ENCODE results near the gene RDX. TPM values are rescaled to one million over a fixed set of nuclear protein-coding genes. Genes with fewer than 3 reads are reported as not detected.

The RDX gene
- total and polyA plus RNA-seq, 9 of the 15 experiments (the other 6 are each of a cell fraction or from before 2014, with no cell fraction given) = 35.6 to 62.1 (median 54.3) TPM

- Histone ChIP-seq H3K79me2 (ENCODE audit: control insufficient read depth, insufficient read depth, low read length) (no peaks in the 10 kb centered on the region), H2AFZ (ENCODE audit: low read depth, low read length) (no peak overlapping the region), H3K4me3 (no peak overlapping the region), H3K27me3 (ENCODE audit: control insufficient read depth in 2 of 2, insufficient read depth in 2 of 2, low read length in 2 of 2) (no peaks in the 10 kb centered on the region), H3K36me3 (ENCODE audit: control insufficient read depth, insufficient read depth, low read length) (peaks cover 9% of the 10 kb centered on the region; the same call in 2 of the 3 replicates), H3K4me2 (ENCODE audit: insufficient read depth, low read length) (no peak overlapping the region), H3K27ac (ENCODE audit: extremely low read depth, low read depth, low read length) (no peak overlapping the region), H3K9ac (ENCODE audit: insufficient read depth in 1 of 2, low read depth in 2 of 2, low read length in 2 of 2) (no peak overlapping the region), H3K9me3 (replicated peaks; ENCODE audit: control insufficient read depth, insufficient read depth, low read depth, low read length) (no peaks in the 10 kb centered on the region), H3K9me1 (ENCODE audit: control insufficient read depth, insufficient read depth, low read length) (no peaks in the 10 kb centered on the region), H3K4me1 (replicated peaks in 1 of 2; ENCODE audit: control insufficient read depth in 2 of 2, insufficient read depth in 2 of 2, low read length in 2 of 2) (peaks cover 0 to 7% of the 10 kb centered on the region in 2 experiments; a peak in 1 of 5 replicates), H4K20me1 (replicated peaks; ENCODE audit: control insufficient read depth, insufficient read depth, low read length) (no peaks in the 10 kb centered on the region)
- DNase-seq (ENCODE audit: extremely low read depth in 1 of 4, low spot score in 3 of 4) (no peak), ATAC-seq (no peak; the same call in 2 of the 3 replicates), FAIRE-seq (no peak)
- no TSS peak for BruUV-seq (replicated peaks)
- WGBS (ENCODE audit: insufficient coverage, low coverage, missing lambda C conversion rate) = 58% methylated on average over 3 of the region's 3 CpGs
- in situ Hi-C loops (cut with MboI) (no loop called here), intact Hi-C loops (cut with micrococcal nuclease) (no loop called here)
- ChIA-PET CTCF (ENCODE audit: low intra/inter-chr PET ratio) (no interaction called here), POLR2A (interaction anchor here (0.6 to 1.2 kb wide), 2 partner anchors 23 to 165 kb away, joined by 3 read pairs; no protein-coding TSS in a partner anchor)
- TF ChIP-seq ARID4B (CRISPR knock-in tag; IDR thresholded peaks at IDR 0.05) (no peak), BDP1 (IDR thresholded peaks at IDR 0.05; ENCODE audit: insufficient read depth, insufficient read length) (no peak), ARID3B (CRISPR knock-in tag; IDR thresholded peaks at IDR 0.05; ENCODE audit: borderline replicate concordance) (no peak), HES1 (IDR thresholded peaks at IDR 0.05; ENCODE audit: low read depth) (no peak), HOMEZ (CRISPR knock-in tag; IDR thresholded peaks at IDR 0.05) (no peak), SOX6 (IDR thresholded peaks at IDR 0.05) (no peak), HDGF (IDR thresholded peaks at IDR 0.05) (no peak), ZFX (CRISPR knock-in tag; IDR thresholded peaks at IDR 0.05) (no peak), FOXK1 (CRISPR knock-in tag; IDR thresholded peaks at IDR 0.05; ENCODE audit: borderline replicate concordance) (no peak), CREBBP (IDR thresholded peaks at IDR 0.05; ENCODE audit: low read depth, low read length) (no peak), PRDM10 (IDR thresholded peaks at IDR 0.05; ENCODE audit: partially characterized antibody) (no peak)
These were observed 136.4 kb downstream of the RDX start for GRCh38 chr11:110160016-110160415.

All from K562 (cell line).